ENCODE results near the gene FNBP1L.
"Not testable (repeated sequence)": the region's sequence is repeated elsewhere in the genome, so short reads cannot be mapped to it uniquely, and the experiment has no call there.

The FNBP1L gene

GRCh38 chr1:93446837-93447451, 974 bp upstream of the FNBP1L start:
- peak; percentile 53 to 79 for DNase-seq

- peak; percentile 21 to 50 for DNase-seq
Observed at GRCh38 chr1:93448292-93448982, 519 bp downstream of the FNBP1L start.

- DNase-seq = peak in 1 of 2 experiments; percentile 29
Observed at GRCh38 chr1:93448983-93449804, 1.3 kb downstream of the FNBP1L start.

GRCh38 chr1:93450321-93450720, 2.4 kb downstream of the FNBP1L start:
- DNase-seq = no peak

- DNase-seq = no peak
Observed at GRCh38 chr1:93453911-93454310, 6.0 kb downstream of the FNBP1L start.

- no peak for DNase-seq
Observed at GRCh38 chr1:93459126-93459525, 11.2 kb downstream of the FNBP1L start.

- no peak for DNase-seq
Observed at GRCh38 chr1:93461236-93461635, 13.3 kb downstream of the FNBP1L start.

- DNase-seq = no peak
Observed at GRCh38 chr1:93463960-93464359, 16.0 kb downstream of the FNBP1L start.

GRCh38 chr1:93465371-93466082, 17.6 kb downstream of the FNBP1L start:
- DNase-seq = not testable (repeated sequence)

GRCh38 chr1:93467606-93468005, 19.7 kb downstream of the FNBP1L start:
- no peak for DNase-seq

GRCh38 chr1:93468662-93469061, 20.7 kb downstream of the FNBP1L start:
- DNase-seq = no peak

GRCh38 chr1:93469223-93469622, 21.3 kb downstream of the FNBP1L start:
- DNase-seq = not testable (repeated sequence)

GRCh38 chr1:93471284-93471683, 23.4 kb downstream of the FNBP1L start:
- DNase-seq = no peak

- DNase-seq = no peak
Observed at GRCh38 chr1:93471911-93472310, 24.0 kb downstream of the FNBP1L start.

- no peak for DNase-seq
Observed at GRCh38 chr1:93474321-93474720, 26.4 kb downstream of the FNBP1L start.

GRCh38 chr1:93475681-93476080, 27.8 kb downstream of the FNBP1L start:
- DNase-seq = no peak

GRCh38 chr1:93479133-93479745, 31.3 kb downstream of the FNBP1L start:
- not testable (repeated sequence) for DNase-seq

GRCh38 chr1:93481899-93482298, 34.0 kb downstream of the FNBP1L start:
- DNase-seq = not testable (repeated sequence)

- DNase-seq = no peak
Observed at GRCh38 chr1:93483200-93483599, 35.3 kb downstream of the FNBP1L start.

GRCh38 chr1:93483606-93484005, 35.7 kb downstream of the FNBP1L start:
- DNase-seq = no peak

- DNase-seq = no peak
Observed at GRCh38 chr1:93488207-93488606, 40.3 kb downstream of the FNBP1L start.

GRCh38 chr1:93489756-93490155, 41.8 kb downstream of the FNBP1L start:
- DNase-seq = no peak

- DNase-seq = no peak
Observed at GRCh38 chr1:93490357-93490756, 42.4 kb downstream of the FNBP1L start.
